NCI-H345 (cell line): ENCODE results near the gene NSF.
"Not testable (repeated sequence)": the region's sequence is repeated elsewhere in the genome, so short reads cannot be mapped to it uniquely, and the experiment has no call there.

Experiments used
- DNase-seq: peaks from one replicate; lab custom pipeline; 2025; lab: John Stamatoyannopoulos, UW

NSF gene

DNA sequence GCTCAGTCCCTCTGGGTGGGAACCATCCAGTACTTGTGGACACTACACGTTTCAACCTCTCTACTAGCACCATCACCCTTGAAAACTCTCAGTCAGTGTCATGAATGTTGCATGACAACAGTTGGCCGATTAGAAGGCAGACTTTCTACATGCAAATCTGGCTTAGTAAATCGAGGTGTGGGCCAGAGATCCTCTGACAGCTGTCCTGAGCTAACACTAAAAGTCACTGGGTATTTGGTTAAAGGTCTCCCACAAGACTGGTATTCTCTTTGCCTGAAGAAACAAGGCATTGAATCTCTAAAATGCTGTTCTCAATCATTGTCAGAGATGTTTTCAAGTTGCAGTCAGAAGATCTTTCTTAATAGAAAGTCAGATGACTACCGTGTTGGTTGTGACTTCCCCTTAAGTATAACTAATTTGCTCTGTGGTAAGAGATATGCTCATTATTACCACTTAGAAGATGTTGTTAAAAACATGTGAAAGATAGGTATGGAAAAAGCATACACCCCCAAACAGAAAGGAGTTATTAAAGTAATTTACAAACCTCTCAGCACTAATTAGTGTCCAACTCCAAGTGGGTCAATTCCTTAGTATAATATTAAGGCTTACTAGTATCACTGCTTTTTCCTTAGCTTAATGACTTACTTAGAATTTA is 165.7 kb downstream of the NSF start:
- no peak for DNase-seq

DNA sequence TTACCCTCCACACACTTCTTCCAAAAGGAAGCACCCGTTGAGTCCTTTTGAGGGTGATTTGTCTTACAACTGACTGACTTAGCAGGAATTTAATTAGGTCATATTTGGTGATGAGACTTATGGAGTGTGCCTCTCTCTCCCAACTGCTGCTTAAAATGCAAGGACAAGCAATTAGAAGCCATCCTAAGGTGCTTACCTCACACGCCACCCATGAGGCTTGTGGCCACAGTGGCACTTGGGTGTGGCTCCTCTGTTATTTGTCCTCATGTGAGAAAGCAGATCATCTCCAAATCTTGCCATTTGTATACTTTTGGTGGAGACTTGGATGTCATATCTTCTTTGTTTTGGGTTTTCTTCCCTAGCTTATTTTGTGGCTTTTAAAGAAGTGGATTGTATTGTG is 166.4 kb downstream of the NSF start:
- no peak for DNase-seq

GRCh38 chr17:46757588-46757987 is 167.1 kb downstream of the NSF start:
- DNase-seq = not testable (repeated sequence)

GRCh38 chr17:46758614-46759013 is 168.1 kb downstream of the NSF start:
- no peak for DNase-seq

- DNase-seq = no peak
These were observed 168.7 kb downstream of the NSF start for GRCh38 chr17:46759141-46759540.

DNA sequence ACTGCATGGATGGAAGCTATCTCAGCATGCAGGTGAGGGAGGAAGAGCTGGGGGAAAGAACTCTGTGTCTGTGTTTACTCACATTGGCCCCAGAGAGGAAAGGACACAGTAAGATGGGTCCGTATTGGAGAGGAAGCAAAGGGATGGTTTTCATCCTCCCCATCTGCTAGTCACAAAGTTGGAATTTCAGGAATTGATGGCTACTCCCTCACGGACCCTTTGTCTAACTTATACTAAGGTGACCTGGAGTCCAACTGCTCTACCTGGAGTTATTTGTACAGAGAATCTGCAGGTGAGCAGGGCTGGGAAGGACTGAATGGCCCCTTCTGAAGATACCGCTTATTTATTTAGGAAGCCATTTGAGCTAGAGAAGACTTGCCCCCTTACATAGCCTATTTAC is 172.9 kb downstream of the NSF start:
- no peak for DNase-seq

DNA sequence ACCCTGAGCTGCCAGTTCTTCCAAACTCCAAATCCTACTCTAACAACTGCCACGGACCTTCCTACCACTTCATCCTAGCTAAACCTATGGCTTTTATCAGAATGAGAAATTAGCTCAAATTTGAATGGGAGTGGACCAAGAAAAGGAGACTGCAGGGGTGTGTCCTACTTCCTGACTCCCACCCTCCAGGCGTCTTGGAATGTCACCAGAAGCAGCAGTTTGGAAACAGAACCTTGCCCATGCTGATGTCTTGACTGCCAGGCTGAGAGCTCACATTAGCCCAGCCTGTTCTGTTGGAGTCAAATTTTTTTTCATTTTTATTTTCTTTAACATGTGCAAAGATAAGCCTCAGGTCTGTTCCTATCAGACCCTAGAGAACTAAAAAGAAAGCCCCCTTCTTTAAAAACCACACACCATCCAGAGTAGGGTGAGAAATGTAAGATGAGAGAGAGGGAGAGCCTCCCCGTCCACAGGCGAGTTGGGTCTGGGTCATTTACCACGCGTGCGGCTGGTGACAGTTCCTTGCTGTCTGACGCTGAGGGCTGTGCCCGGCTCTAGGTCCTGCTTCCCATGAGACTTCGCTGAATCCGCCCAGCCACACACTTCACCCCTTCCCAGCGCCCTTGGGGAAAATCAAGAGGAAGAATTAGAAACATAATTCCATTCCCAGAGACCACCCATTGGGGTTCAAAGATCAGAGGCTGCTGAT is 173.7 kb downstream of the NSF start:
- no peak for DNase-seq

DNA sequence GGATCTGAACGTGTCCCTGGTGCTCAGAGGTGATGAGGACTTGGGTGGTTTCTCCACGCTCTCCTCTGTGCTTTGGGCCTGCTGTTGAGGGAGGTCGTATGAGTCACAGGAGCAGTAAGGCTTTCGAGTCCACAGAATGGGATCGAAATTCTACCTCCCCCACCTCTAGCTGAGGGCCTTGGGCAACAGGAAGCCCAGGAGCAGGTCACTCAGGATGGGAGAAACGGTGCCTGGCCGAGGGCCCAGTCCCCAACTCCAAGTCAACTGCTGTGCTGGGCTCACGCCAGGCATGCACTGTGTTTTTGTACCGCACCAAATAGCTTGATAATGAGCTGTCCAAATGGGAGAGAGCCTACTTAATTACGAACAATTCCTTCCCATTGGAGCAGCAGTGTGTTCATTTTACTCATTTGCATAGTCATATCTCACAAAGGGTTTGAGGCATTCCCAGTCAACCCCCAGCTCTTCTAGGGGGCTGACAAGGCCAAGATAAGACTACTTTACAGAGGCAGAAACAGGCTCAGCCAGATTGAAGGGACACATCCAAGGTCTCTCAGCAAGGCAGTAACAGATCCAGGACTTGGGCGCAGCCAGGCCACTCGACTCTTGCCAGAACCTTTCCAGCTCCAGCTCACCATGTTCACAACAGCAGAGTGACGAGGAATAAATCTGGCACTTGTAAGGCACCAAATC is 174.4 kb downstream of the NSF start:
- no peak for DNase-seq

DNA sequence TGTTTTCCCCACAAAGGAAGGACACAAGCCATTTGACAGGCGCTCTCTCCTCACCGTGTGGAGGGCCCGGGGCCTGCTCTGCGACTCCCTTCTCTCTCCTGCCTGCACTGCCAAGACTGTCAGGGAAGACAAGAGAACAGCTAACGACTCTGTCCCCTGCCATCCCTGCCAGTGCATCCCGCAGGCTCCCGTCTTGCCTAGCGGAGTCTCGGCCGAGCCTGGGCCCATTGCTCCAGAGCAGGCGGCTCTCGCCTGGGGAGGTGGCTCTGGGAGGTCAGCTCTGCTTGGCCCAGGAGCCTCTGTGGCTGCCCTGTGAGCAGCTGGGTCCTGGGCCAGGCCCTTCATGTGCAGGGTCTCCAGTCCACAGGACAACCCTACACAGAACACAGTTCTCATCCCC is 175.0 kb downstream of the NSF start:
- no peak for DNase-seq

- DNase-seq = no peak
These were observed 176.3 kb downstream of the NSF start for GRCh38 chr17:46766493-46767491.

DNA sequence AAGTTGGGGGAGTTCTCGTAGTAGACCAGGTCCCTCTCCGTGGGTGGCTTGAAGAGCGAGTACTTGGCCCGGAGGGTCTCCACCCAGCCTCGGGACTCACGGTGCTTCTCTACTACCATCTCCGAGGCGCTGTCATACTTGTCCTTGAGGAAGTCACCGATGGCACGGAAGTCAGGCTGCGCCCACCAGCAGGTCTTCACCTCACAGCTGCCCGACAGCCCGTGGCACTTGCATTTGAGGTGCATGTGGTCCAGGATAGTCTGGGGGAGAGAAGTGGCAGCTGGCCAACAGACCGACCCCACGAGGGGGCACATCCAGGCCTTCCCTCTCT is 178.0 kb downstream of the NSF start:
- DNase-seq = no peak

DNA sequence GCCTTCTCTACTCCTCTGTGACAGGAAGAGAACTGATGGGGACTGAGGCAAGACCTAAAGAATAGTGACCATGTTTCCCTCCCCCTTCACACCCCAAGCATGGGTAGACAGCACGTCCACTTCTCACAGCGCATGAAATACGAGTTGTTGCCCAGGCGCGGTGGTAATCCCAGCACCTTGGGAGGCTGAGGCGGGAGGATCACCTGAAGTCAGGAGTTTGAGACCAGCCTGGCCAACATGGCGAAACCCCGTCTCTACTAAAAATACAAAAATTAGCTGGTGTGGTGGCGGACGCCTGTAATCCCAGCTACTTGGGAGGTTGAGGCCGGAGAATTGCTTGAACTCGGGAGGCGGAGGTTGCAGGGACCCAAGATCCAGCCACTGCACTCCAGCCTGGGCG is 178.4 kb downstream of the NSF start:
- not testable (repeated sequence) for DNase-seq

GRCh38 chr17:46769531-46770438 is 179.3 kb downstream of the NSF start:
- no peak for DNase-seq

- DNase-seq = no peak
These were observed 180.0 kb downstream of the NSF start for GRCh38 chr17:46770439-46770817.

DNA sequence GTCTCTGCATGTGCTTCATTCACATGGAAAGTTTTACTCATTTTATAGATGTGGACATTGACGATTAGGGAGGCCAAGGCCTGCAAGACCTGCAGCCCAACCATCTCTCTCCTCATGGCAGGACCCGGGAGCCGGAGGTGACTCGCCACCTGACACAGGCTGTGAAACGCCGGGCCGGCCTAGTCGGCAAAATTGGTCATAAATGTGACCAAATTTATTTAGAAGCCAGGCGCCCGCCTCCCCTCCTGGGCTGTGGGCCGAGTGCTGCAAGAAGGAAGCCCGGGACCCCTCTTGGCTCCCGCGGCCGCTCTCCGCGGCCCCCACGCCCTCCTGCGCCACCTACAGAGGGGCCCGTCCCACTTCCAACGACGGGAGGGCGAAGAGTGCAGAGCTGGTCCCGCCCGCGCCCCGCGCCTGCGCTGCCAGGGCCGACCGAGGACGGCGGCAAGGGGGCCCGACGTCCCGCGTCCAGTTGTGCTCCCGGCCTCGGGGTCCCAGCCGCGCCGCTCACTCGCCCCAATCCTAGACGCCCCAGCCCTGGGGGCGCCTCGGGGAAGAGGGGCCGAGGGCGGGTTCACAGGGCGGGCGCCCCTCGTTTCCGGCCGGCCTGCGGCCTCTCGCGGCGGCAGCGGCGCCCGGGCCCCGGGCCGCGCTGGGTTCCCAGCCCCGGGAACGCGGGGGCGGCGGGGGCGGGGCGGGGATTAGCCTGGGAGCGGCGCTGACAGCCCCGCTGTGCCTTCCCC is 180.5 kb downstream of the NSF start:
- no peak for DNase-seq

- peak; percentile 11 for DNase-seq
These were observed 181.3 kb downstream of the NSF start for GRCh38 chr17:46771561-46772474.

GRCh38 chr17:46772475-46773220 is 182.2 kb downstream of the NSF start:
- DNase-seq = peak; percentile 47

DNA sequence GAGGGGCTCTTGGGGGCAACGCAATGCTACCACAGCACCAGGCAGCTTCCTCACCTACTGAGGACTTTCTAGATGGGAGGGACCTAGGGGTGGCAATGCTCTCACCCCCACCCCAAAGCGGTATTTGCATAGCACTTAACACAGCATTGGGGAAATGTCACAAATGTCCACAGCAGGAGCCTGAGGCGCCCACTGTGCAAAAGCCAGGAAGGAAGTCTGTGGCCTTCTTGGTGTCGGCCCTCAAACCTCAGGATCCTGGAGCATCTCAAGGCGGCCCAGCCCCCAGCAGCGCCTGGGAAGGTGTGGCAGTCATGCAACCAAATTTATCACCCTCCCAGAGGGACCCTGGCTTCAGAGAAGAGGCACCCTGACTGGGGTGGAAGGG is 182.7 kb downstream of the NSF start:
- DNase-seq = no peak

GRCh38 chr17:46773676-46774075 is 183.2 kb downstream of the NSF start:
- DNase-seq = no peak
